Measurements from ENCODE around the gene PSMB5.
"Not testable (repeated sequence)": the region's sequence is repeated elsewhere in the genome, so short reads cannot be mapped to it uniquely, and the experiment has no call there.

The PSMB5 gene

GRCh38 chr14:23013054-23013748, 21.5 kb downstream of the PSMB5 start:
- DNase-seq, result no peak

DNA sequence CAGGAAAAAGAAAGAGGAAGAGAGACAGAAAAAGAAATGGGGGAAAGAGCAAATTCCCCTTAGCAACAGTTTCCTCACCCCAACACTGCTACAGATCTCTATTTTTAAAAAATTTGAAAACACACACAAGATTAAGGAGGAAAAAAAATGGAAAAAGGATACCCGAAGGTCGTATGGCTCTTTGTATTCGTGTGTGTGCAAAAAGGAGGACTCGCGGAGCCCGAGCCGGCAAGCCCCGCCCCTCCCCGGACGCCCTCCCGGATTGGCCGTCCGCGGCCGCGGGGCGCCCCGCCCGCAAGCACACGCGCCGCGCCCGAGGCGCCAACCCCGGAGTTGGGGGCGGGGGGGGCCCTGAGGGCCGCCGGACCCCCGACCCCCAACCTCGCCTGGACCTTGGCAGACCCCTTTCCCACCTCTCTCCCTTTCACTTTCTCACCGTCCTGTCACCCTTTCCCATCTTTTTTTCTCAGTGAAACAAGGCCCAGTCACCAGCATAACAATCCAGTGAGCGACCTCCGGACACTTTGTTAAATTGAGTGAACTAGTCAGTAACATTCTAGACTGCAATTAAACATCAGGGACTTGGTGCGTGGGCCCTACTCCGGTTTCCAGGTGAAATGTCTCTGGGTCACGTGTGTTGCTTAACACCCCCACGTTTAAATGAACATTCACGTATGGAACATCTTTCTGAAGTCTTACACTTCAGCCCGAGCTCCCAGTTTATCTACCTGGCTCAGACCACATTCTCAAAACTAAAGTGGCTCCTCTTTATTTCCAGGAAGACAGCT, 24.6 kb downstream of the PSMB5 start, which contains the start of gene C14orf93:
TSS of gene C14orf93 (minus strand) at position 205 of the 788 bp plus-strand sequence. CDS start 11,120 bp downstream, outside the sequence.
- DNase-seq, result peak; percentile 64

GRCh38 chr14:23009483-23009938, 25.2 kb downstream of the PSMB5 start:
- DNase-seq, result no peak

- DNase-seq, result no peak
Measured at GRCh38 chr14:23008831-23009230, 25.9 kb downstream of the PSMB5 start.

DNA sequence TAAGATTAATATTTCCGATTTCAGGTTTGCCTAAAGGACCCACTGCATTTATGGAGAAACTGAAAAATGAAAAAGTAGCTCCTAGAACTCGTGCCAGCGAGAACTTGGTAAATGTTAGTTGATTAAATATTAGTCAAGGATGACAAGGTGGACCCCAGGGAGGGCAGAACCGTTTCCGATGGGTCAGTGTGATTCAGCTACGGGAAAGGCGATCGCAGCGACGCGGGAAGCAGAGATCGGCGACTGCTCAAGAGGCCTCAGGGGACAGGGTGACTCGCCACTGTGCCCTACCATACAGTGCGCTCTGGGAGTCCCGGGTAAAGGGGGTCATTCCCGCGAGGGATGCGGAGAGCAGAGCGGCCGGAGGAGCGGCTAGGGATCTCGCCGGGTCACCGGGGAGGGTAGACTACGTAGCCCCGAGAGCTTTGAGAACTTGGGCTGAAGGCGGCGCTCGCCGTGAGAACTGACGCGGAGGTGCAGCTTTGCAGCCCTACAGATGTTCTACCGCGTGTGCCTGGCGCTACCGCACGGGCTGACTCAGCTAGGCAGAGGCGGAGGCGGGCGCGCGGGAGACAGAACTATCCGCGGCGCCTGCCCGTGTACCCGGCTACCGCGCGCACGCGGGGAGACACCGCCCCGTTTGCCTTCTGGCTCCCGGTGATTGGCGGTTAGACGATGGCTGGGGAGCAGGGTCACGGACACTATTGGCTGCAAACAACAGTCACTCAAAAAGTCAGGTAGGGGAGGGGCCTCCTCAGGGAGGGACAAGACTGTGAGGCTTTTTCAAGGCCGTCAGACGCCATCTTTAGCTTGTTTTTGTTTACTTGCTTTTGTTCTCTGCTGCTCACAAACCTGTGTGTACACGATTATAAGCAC, 27.9 kb downstream of the PSMB5 start:
- DNase-seq, result peak; percentile 97

- DNase-seq, result no peak
Measured at GRCh38 chr14:23006188-23006534, 28.5 kb downstream of the PSMB5 start.

DNA sequence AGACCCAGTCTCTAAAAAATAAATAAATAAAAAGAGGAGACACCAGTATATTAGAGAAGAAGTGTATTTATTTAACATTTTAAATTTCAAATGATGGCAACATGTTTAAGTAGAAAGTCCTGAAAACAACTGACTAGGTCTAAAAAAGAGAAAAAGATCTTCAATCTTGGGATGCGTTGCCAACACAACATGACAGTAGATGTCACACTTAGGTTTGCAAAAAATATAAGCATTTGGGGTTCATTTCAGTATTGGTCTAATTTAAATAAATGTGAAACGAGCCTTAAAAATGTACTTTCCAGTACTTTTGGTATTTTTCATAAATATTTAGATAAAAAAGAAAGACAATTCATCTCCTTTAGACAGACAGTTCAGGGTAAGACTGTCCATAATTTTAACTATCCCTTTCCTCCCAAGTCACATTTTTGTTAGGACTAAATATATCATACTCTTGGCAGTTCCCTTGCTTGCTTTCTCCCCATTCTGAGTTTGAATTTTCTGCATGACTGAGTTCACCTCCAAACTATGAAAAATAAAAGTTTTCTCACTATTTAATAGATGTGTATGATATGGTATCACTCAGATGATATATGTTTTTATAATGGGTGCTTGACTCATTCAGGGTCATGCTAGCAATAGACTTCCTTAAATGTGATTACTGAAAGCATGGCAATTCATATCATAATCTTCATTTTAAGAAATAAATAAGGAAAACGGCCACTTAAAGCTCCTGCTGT, 29.1 kb downstream of the PSMB5 start:
- DNase-seq, result no peak

- DNase-seq, result not testable (repeated sequence)
Measured at GRCh38 chr14:23004274-23004673, 30.4 kb downstream of the PSMB5 start.

GRCh38 chr14:23002592-23002991, 32.1 kb downstream of the PSMB5 start:
- no peak for DNase-seq

GRCh38 chr14:23000860-23001259, 33.8 kb downstream of the PSMB5 start:
- no peak for DNase-seq

DNA sequence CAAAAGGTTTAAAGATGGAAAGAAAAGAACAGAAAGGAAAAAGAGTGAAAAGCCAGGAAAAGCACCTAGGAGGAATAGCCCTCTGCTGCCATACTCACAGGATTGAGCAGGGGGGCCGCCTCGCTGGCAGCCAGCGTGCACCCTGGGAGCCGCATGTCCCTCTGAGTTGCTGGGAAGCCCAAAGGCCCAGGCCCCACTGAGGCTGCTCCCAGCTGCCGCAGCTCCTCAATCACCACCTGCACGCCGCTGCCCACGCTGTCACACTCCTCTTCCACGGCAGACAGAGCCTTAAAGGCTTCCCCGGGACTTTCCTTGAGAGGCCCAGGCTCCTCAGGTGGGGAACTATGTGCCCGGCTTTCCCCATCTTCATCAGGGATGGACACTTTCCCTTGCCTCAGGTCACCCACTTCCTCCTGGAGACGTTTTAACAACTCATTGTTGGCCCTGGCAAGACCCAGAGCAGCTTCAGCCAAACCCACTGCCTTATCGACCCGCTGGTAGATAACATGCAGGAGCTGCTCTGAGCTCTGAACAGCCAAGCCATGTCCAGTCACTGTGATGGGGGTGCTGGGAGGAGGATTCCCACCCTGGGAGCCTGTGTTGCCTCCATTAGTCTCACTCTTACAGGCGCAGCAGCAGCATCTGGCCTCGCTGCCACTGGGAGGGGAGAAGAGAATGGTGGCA, 36.2 kb downstream of the PSMB5 start:
- no peak for DNase-seq

- DNase-seq, result no peak
Measured at GRCh38 chr14:22997676-22998323, 36.9 kb downstream of the PSMB5 start.

- no peak for DNase-seq
Measured at GRCh38 chr14:22996768-22997654, 37.7 kb downstream of the PSMB5 start.

- DNase-seq, result no peak
Measured at GRCh38 chr14:22995889-22996625, 38.6 kb downstream of the PSMB5 start.

GRCh38 chr14:22994762-22995275, 39.9 kb downstream of the PSMB5 start:
- no peak for DNase-seq

DNA sequence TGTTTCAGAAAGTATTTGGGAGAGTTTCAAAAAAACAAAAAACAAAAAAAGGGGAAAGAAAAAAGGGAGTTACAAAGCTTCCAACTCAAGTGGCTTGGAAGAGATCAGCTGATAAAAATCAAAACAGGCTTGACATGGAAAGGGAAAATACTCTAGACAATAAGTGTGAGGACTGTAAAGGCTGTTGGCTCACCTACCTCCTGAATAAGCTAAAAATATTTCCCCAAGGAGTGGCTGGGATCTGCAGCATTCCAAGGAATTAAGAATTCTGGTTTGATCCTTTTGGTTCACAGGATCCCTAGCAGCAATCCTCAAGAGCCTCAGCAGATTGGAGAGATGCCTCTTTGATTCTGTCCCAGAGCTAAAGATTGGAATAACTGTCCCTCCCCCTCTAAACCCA, 41.2 kb downstream of the PSMB5 start:
- no peak for DNase-seq

DNA sequence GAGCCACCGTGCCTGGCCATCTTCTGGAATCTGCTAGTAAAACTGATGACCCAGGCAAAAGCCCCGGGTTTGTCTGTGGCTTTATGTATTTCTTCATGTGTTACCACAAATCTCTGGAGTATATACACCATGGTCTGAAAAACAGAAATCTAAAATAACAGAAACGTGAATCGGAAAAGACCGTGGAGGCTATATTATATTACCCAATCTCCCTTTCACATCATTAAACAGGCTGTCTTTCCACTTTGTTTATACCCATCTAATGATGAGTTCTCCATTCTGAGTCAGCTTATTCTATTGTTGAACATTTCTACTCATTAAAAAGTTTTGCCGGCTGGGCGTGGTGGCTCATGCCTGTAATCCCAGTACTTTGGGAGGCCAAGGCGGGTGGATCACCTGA, 42.8 kb downstream of the PSMB5 start:
- DNase-seq, result no peak

DNA sequence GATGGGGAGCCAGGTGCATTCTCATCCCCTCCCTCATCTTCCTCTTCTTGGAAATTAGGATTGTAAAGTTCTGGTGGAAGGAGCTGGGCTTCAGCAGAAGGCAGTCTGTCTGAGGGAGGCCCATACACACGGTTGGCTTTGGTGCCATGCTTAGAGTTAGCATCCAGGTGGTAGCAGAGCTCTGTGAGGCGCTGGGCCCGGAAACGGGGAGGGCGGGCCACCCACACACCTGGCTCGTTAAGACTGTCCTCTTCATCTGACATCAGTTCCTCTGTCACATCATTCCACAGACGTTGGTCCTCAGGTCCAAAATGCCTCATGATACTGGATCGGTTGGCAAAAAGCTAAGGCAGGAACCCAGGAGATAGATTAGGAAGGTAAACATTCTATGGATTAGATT, 47.4 kb downstream of the PSMB5 start:
- DNase-seq, result no peak

DNA sequence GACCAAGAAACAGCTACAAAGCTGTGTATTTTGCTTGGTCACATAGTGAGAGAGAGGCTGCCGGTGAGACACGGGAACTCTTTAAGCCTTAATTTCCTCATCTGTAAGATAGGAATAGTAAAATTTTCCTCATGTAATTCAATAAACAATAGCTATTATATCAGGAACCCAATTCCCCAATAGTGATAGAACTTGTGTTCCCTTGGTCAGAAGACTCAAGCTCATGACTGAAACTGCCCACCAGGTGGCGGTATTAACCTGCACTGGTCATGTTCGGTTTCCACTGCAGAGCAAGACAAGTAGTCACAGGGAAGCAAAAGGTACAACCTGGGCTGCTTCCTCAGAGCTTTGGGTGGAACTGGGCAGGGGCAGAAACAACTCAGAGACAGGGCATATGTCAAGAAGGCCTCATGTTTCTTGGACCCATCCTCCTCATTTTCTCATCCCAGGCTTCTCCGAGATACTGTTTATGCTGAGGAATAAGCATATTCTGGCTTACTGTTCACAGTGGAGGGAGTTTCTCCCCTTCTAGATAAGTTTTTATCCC, 48.1 kb downstream of the PSMB5 start:
- DNase-seq, result peak; percentile 85
